ENCODE data around the gene DNAH9.

Gene DNAH9

DNA sequence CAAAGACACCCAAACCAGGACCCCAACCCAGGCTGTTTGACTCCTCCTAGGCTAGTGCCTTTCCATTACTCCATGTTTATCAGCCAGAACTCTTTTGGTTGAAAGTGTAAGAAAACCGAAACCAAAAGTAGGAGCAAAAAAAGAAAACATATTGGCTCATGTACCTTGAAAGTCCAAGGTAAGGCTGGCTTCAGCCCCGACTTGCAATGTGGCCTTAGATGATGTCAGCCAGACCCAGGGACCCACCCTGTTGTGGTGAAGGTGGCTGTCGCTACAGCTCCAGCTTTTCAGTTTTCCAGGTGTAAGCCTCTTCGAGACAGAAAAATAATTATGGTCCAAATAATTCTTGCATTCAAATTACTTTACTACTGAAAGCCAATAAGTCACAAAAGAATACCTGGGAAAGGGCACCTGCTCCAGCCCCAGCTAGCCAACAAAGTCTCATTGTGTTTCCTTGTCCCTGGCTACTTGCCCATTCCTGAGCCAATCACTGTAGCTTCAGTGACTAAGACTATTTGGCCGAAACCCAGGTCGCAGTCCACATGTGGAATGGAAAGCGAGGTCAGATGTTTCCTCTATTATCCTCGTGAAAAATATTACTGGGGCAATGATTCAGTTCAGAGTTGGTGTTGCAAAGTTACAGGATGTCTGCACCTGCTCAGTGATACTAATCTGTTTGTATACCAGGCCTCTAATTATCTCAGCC, 20.7 kb downstream of the DNAH9 start:
- no peak overlapping the region for H3K27ac ChIP-seq (ENCODE audit: low read depth, low read length)
- H3K79me1 ChIP-seq (ENCODE audit: low read length), result no peaks in the 10 kb centered on the region
- no peak overlapping the region for H2AK5ac ChIP-seq (ENCODE audit: low read length)
- no peak overlapping the region for H4K5ac ChIP-seq (ENCODE audit: low read length)
- DNase-seq, result no peak
- no peak overlapping the region for H3K56ac ChIP-seq (ENCODE audit: low read length)
- H3K4me1 ChIP-seq (ENCODE audit: control insufficient read depth, low read depth, low read length), result no peaks in the 10 kb centered on the region
- H3K36me3 ChIP-seq (ENCODE audit: control insufficient read depth, insufficient read depth, low read length), result no peaks in the 10 kb centered on the region
- H2BK120ac ChIP-seq (ENCODE audit: low read depth, low read length), result no peak overlapping the region
- no peaks in the 10 kb centered on the region for H3K79me2 ChIP-seq (ENCODE audit: control insufficient read depth, insufficient read depth, low read length)
- WGBS (ENCODE audit: extremely low coverage, insufficient coverage, low lambda C conversion rate), result no CpG with 5 or more reads among the region's 8 CpGs
- no peak overlapping the region for H3K4me2 ChIP-seq (ENCODE audit: low read length)
- H3K4me3 ChIP-seq (ENCODE audit: low read length), result no peak overlapping the region
- H3K27me3 ChIP-seq (ENCODE audit: insufficient read depth, low read length, poor library complexity), result no peaks in the 10 kb centered on the region
- H2BK5ac ChIP-seq (ENCODE audit: low read length), result no peak overlapping the region
- no peak overlapping the region for H3K23ac ChIP-seq (ENCODE audit: low read length)
- no peak overlapping the region for H3K9ac ChIP-seq (ENCODE audit: low read length)
- no peak overlapping the region for H2BK15ac ChIP-seq (replicated peaks; ENCODE audit: low read depth)
- no peak overlapping the region for H4K8ac ChIP-seq (ENCODE audit: low read depth, low read length)
- no peak overlapping the region for H3K18ac ChIP-seq (ENCODE audit: low read length)
- no peak overlapping the region for H3K4ac ChIP-seq (ENCODE audit: low read depth, low read length)

GRCh38 chr17:11622492-11622891, 24.2 kb downstream of the DNAH9 start:
- no CpG with 5 or more reads among the region's 5 CpGs for WGBS (ENCODE audit: extremely low coverage, insufficient coverage, low lambda C conversion rate)
- H4K5ac ChIP-seq (ENCODE audit: low read length), result no peak overlapping the region

GRCh38 chr17:11624976-11625375, 26.7 kb downstream of the DNAH9 start:
- H3K4me1 ChIP-seq (ENCODE audit: control insufficient read depth, low read depth, low read length), result no peaks in the 10 kb centered on the region
- no peak overlapping the region for H3K4ac ChIP-seq (ENCODE audit: low read depth, low read length)
- H3K9ac ChIP-seq (ENCODE audit: low read length), result no peak overlapping the region
- H4K8ac ChIP-seq (ENCODE audit: low read depth, low read length), result no peak overlapping the region
- no peak overlapping the region for H2BK120ac ChIP-seq (ENCODE audit: low read depth, low read length)
- no peaks in the 10 kb centered on the region for H3K79me1 ChIP-seq (ENCODE audit: low read length)
- no peak overlapping the region for H3K27ac ChIP-seq (ENCODE audit: low read depth, low read length)
- H3K79me2 ChIP-seq (ENCODE audit: control insufficient read depth, insufficient read depth, low read length), result no peaks in the 10 kb centered on the region
- H2AK5ac ChIP-seq (ENCODE audit: low read length), result no peak overlapping the region
- WGBS (ENCODE audit: extremely low coverage, insufficient coverage, low lambda C conversion rate), result no CpG with 5 or more reads among the region's 6 CpGs
- no peak for DNase-seq
- no peaks in the 10 kb centered on the region for H3K27me3 ChIP-seq (ENCODE audit: insufficient read depth, low read length, poor library complexity)
- no peak overlapping the region for H3K56ac ChIP-seq (ENCODE audit: low read length)
- no peaks in the 10 kb centered on the region for H3K36me3 ChIP-seq (ENCODE audit: control insufficient read depth, insufficient read depth, low read length)
- H3K23ac ChIP-seq (ENCODE audit: low read length), result no peak overlapping the region
- no peak overlapping the region for H3K4me2 ChIP-seq (ENCODE audit: low read length)
- no peak overlapping the region for H2BK5ac ChIP-seq (ENCODE audit: low read length)
- no peak overlapping the region for H4K5ac ChIP-seq (ENCODE audit: low read length)
- no peak overlapping the region for H2BK15ac ChIP-seq (replicated peaks; ENCODE audit: low read depth)
- H3K18ac ChIP-seq (ENCODE audit: low read length), result no peak overlapping the region
- no peak overlapping the region for H3K4me3 ChIP-seq (ENCODE audit: low read length)

More at GRCh38 chr17:11622492-11622891, 24.2 kb downstream of the DNAH9 start:
- Histone ChIP-seq H2BK5ac (ENCODE audit: low read length) (no peak overlapping the region), H3K36me3 (ENCODE audit: control insufficient read depth, insufficient read depth, low read length) (no peaks in the 10 kb centered on the region), H3K23ac (ENCODE audit: low read length) (no peak overlapping the region), H3K4me3 (ENCODE audit: low read length) (no peak overlapping the region), H2BK120ac (ENCODE audit: low read depth, low read length) (no peak overlapping the region), H3K27me3 (ENCODE audit: insufficient read depth, low read length, poor library complexity) (no peaks in the 10 kb centered on the region), H3K79me2 (ENCODE audit: control insufficient read depth, insufficient read depth, low read length) (no peaks in the 10 kb centered on the region), H3K18ac (ENCODE audit: low read length) (no peak overlapping the region), H3K56ac (ENCODE audit: low read length) (no peak overlapping the region), H3K4ac (ENCODE audit: low read depth, low read length) (no peak overlapping the region), H3K4me2 (ENCODE audit: low read length) (no peak overlapping the region), H3K79me1 (ENCODE audit: low read length) (no peaks in the 10 kb centered on the region), H3K9ac (ENCODE audit: low read length) (no peak overlapping the region), H3K27ac (ENCODE audit: low read depth, low read length) (no peak overlapping the region), H3K4me1 (ENCODE audit: control insufficient read depth, low read depth, low read length) (no peaks in the 10 kb centered on the region), H2BK15ac (replicated peaks; ENCODE audit: low read depth) (no peak overlapping the region), H2AK5ac (ENCODE audit: low read length) (no peak overlapping the region), H4K8ac (ENCODE audit: low read depth, low read length) (no peak overlapping the region)
- no peak for DNase-seq

GRCh38 chr17:11625878-11626277, 27.6 kb downstream of the DNAH9 start:
- H3K79me2 ChIP-seq (ENCODE audit: control insufficient read depth, insufficient read depth, low read length), result no peaks in the 10 kb centered on the region
- WGBS (ENCODE audit: extremely low coverage, insufficient coverage, low lambda C conversion rate), result no CpG with 5 or more reads among the region's 3 CpGs
- H4K5ac ChIP-seq (ENCODE audit: low read length), result no peak overlapping the region
- no peak overlapping the region for H2BK15ac ChIP-seq (replicated peaks; ENCODE audit: low read depth)
- no peak overlapping the region for H3K4me2 ChIP-seq (ENCODE audit: low read length)
- H3K79me1 ChIP-seq (ENCODE audit: low read length), result no peaks in the 10 kb centered on the region
- no peak overlapping the region for H3K4ac ChIP-seq (ENCODE audit: low read depth, low read length)
- no peak overlapping the region for H2BK5ac ChIP-seq (ENCODE audit: low read length)
- DNase-seq, result no peak
- H3K9ac ChIP-seq (ENCODE audit: low read length), result no peak overlapping the region
- H3K23ac ChIP-seq (ENCODE audit: low read length), result no peak overlapping the region
- H3K27ac ChIP-seq (ENCODE audit: low read depth, low read length), result no peak overlapping the region
- no peaks in the 10 kb centered on the region for H3K27me3 ChIP-seq (ENCODE audit: insufficient read depth, low read length, poor library complexity)
- H3K56ac ChIP-seq (ENCODE audit: low read length), result no peak overlapping the region
- no peak overlapping the region for H3K4me3 ChIP-seq (ENCODE audit: low read length)
- no peaks in the 10 kb centered on the region for H3K36me3 ChIP-seq (ENCODE audit: control insufficient read depth, insufficient read depth, low read length)
- no peak overlapping the region for H4K8ac ChIP-seq (ENCODE audit: low read depth, low read length)
- no peak overlapping the region for H2AK5ac ChIP-seq (ENCODE audit: low read length)
- no peaks in the 10 kb centered on the region for H3K4me1 ChIP-seq (ENCODE audit: control insufficient read depth, low read depth, low read length)
- H3K18ac ChIP-seq (ENCODE audit: low read length), result no peak overlapping the region
- H2BK120ac ChIP-seq (ENCODE audit: low read depth, low read length), result no peak overlapping the region

GRCh38 chr17:11627301-11627940, 29.2 kb downstream of the DNAH9 start:
- H3K27me3 ChIP-seq (ENCODE audit: insufficient read depth, low read length, poor library complexity), result no peaks in the 10 kb centered on the region
- no peak overlapping the region for H2BK5ac ChIP-seq (ENCODE audit: low read length)
- H3K79me1 ChIP-seq (ENCODE audit: low read length), result no peaks in the 10 kb centered on the region
- H3K4me2 ChIP-seq (ENCODE audit: low read length), result no peak overlapping the region
- no peak overlapping the region for H2AK5ac ChIP-seq (ENCODE audit: low read length)
- no peak overlapping the region for H4K8ac ChIP-seq (ENCODE audit: low read depth, low read length)
- H3K36me3 ChIP-seq (ENCODE audit: control insufficient read depth, insufficient read depth, low read length), result no peaks in the 10 kb centered on the region
- no CpG with 5 or more reads among the region's 7 CpGs for WGBS (ENCODE audit: extremely low coverage, insufficient coverage, low lambda C conversion rate)
- H2BK15ac ChIP-seq (replicated peaks; ENCODE audit: low read depth), result no peak overlapping the region
- DNase-seq, result no peak
- H3K4ac ChIP-seq (ENCODE audit: low read depth, low read length), result no peak overlapping the region
- H3K27ac ChIP-seq (ENCODE audit: low read depth, low read length), result no peak overlapping the region
- H3K56ac ChIP-seq (ENCODE audit: low read length), result no peak overlapping the region
- H3K9ac ChIP-seq (ENCODE audit: low read length), result no peak overlapping the region
- no peaks in the 10 kb centered on the region for H3K79me2 ChIP-seq (ENCODE audit: control insufficient read depth, insufficient read depth, low read length)
- H3K18ac ChIP-seq (ENCODE audit: low read length), result no peak overlapping the region
- H3K4me3 ChIP-seq (ENCODE audit: low read length), result no peak overlapping the region
- no peak overlapping the region for H3K23ac ChIP-seq (ENCODE audit: low read length)
- H2BK120ac ChIP-seq (ENCODE audit: low read depth, low read length), result no peak overlapping the region
- H4K5ac ChIP-seq (ENCODE audit: low read length), result no peak overlapping the region
- H3K4me1 ChIP-seq (ENCODE audit: control insufficient read depth, low read depth, low read length), result no peaks in the 10 kb centered on the region

All from mesendoderm (in vitro differentiated cells).